Choroid plexus epithelial cell (primary cell): ENCODE results near the gene ME3.

Experiments
- DNase-seq: peaks from one replicate; pipeline ENCODE4 v3.0.0-alpha.2; 2010; ENCODE audit warnings: low read depth
- H3K4me3 ChIP-seq: 2 replicates; pipeline ENCODE4 v1.5.1; 2011; ENCODE audit warnings: low read depth, mild to moderate bottlenecking, control low read depth, low read length, moderate library complexity
- CTCF ChIP-seq: conservative IDR thresholded peaks from 2 replicates; pipeline ENCODE4 v1.5.1; 2011; ENCODE audit warnings: low read depth, mild to moderate bottlenecking, control low read depth, inconsistent platforms, low read length, moderate library complexity

The ME3 gene

GRCh38 chr11:86586307-86586706, 86.1 kb downstream of the ME3 start:
- TF ChIP-seq CTCF = no peak

GRCh38 chr11:86582898-86583297, 89.5 kb downstream of the ME3 start:
- no peak for DNase-seq
- TF ChIP-seq CTCF = no peak
- no peak overlapping the region for H3K4me3 ChIP-seq

More at GRCh38 chr11:86586307-86586706, 86.1 kb downstream of the ME3 start:
- DNase-seq = no peak
- H3K4me3 ChIP-seq = no peak overlapping the region

GRCh38 chr11:86580535-86580934, 91.9 kb downstream of the ME3 start:
- no peak for TF ChIP-seq CTCF
- H3K4me3 ChIP-seq = no peak overlapping the region
- DNase-seq = no peak

GRCh38 chr11:86579406-86579731, 93.0 kb downstream of the ME3 start:
- no peak overlapping the region for H3K4me3 ChIP-seq
- no peak for TF ChIP-seq CTCF
- DNase-seq = peak; percentile 67

GRCh38 chr11:86578727-86579405, 93.5 kb downstream of the ME3 start:
- H3K4me3 ChIP-seq = no peak overlapping the region
- DNase-seq = no peak
- TF ChIP-seq CTCF = peak; percentile 0

GRCh38 chr11:86577644-86578636, 94.5 kb downstream of the ME3 start:
- no peak for TF ChIP-seq CTCF
- peak; percentile 90 for DNase-seq
- no peak overlapping the region for H3K4me3 ChIP-seq
